HG03520 (cell line): ENCODE measurements around the gene PACS2.
"Not testable (repeated sequence)": the region's sequence is repeated elsewhere in the genome, so short reads cannot be mapped to it uniquely, and the experiment has no call there.

Experiments
- ATAC-seq: cut with Tn5 transposase; IDR thresholded peaks from one replicate; pipeline ENCODE4 v1.9.1; 2021; ENCODE audit warnings: mild to moderate bottlenecking, moderate library complexity; ENCODE audit not compliant: unreplicated experiment

Gene PACS2

GRCh38 chr14:105348169-105348944, 33.8 kb downstream of the PACS2 start:
- ATAC-seq = no peak

- no peak for ATAC-seq
Measured at GRCh38 chr14:105348945-105349699, 34.6 kb downstream of the PACS2 start.

- no peak for ATAC-seq
Measured at GRCh38 chr14:105349992-105350391, 35.4 kb downstream of the PACS2 start.

GRCh38 chr14:105350450-105351244, 36.1 kb downstream of the PACS2 start:
- no peak for ATAC-seq

DNA sequence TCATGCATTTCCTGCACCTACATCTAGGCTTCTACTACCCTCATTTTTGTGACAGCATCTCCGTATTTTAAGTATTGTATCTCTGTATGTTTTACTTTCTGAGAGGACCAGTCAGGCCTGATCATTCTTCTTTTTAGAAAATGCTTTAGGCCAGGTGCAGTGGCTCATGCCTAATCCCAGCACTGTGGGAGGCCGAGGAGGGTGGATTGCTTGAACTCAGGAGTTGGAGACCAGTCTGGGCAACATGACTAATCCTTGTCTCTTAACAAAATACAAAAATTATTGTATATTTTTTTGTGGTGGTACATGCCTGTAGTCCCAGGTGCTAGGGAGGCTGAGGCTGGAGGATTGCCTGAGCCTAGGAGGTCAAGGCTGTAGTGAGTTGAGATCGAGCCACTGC, 36.9 kb downstream of the PACS2 start:
- ATAC-seq = no peak

DNA sequence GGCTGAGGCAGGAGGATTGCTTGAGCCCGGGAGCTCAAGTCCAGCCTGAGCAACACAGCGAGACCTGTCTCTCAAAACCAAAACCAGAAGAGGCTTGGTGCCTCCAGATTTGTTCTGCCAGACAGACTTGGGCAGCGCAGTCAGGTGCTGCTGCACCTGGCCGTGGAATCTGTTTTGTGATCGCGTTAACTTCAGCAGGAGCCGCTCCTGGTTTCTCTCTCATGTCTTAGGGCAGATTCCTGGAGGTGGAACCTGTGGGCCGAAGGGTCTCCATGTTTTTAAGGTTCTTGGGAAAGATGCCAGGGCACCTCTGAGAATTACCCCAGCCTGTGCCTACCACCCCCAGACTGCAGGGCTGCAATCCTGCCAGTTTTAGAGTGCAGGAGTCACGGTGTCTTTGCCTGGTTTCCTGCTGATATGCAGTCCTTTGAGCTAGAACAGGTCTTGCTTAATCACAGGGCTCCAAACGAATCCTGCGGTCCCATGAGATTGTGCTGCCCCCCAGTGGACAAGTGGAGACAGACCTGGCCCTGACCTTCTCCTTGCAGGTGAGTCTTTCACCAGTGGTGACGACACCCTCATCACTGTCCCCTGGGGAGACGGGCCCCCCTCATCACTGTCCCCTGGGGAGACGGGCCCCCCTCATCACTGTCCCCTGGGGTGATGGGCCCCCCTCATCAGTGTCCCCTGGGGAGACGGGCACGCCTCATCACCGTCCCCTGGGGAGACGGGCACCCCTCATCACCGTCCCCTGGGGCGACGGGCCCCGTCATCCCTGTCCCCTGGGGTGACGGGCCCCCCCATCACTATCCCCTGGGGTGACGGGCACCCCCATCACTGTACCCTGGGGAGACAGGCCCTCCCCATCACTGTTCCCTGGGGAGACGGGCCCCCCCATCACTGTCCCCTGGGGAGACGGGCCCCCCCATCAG, 37.6 kb downstream of the PACS2 start:
- no peak for ATAC-seq

DNA sequence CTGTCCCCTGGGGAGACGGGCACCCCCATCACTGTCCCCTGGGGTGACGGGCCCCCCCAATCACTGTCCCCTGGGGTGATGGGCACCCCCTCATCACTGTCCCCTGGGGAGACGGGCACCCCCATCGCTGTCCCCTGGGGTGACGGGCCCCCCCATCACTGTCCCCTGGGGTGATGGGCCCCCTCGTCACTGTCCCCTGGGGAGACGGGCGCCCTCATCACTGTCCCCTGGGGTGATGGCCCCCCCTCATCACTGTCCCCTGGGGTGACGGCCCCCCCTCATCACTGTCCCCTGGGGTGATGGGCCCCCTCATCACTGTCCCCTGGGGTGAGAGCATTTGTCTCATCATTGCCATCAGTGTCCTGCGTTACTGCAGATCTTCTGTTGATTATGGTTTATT, 38.6 kb downstream of the PACS2 start:
- ATAC-seq = no peak

GRCh38 chr14:105354541-105354940, 40.0 kb downstream of the PACS2 start:
- ATAC-seq = no peak

- no peak for ATAC-seq
Measured at GRCh38 chr14:105355049-105355575, 40.6 kb downstream of the PACS2 start.

DNA sequence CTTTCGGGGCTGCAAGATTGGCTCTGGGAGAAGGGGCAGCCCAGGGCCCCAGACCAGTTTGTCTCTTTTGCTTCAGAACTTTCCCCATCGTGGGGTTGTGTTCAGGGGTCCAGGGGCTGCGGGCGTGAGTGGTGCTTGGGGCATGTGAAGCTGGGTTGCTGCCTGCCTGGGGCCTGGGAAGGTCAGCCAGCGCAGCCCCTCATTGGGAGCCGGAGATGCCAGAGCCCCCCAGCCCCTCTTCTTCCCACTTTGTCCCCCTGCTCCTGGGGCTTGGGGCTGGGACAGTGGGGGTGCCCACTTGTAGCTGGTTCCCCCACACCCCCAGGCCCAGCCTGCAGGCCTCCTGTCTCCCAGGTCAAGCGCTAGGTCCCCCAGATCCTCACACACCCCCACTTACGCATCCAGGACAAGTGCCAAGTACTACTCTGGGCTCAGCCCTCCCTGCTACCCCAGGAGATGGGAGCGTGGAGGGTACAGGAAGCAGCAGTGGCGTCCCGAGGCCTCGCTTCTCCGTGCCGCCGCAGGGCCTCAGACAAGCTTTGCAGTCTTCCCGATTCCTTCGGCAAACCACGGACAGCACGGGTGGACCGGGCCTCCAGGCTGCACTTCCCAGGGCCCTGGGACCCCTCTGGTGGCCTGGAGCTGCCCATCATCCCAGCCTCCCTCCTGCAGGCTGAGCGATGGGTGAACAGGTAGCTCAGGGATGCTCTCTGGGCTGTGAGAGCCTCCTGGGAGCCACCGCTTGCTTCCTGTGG, 41.5 kb downstream of the PACS2 start:
- no peak for ATAC-seq

DNA sequence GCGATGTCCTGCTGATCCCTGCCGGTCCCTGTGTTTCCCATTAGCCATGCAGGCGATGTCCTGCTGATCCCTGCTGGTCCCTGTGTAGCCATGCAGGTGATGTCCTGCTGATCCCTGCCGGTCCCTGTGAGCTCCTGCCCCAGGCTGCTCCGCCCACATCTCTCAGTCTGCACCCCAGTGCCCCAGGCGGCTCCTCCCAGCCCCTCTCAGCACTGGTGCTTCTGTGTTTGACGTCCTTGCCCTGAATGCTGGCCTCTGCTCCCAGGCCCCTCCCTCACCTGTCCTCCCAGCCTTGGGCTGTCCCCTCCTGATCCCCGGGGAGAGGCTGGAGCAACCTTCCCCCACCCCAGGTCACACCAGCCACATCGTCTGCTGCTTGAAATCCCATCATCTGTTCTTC, 42.4 kb downstream of the PACS2 start:
- ATAC-seq = no peak

DNA sequence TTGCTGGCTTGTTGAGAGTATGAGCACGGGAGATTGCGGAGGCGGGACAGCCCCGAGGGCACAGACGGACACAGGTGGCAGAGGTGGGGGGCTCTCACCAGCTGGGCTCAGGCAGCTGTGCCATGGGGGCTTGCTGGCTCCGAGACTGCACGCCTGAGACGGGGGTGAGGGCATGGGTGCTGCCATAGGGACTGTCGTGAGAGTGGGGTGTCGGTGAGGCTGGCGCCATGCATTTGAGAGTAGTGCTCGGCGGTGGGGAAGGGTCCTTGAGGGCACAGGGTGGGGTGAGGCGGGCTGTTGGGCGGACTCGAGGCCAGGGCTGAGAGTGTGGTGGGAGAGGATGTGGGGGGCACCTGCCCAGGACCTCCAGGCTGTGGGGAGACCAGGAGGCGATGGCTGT, 43.1 kb downstream of the PACS2 start:
- no peak for ATAC-seq

GRCh38 chr14:105358140-105358846, 43.7 kb downstream of the PACS2 start:
- ATAC-seq = no peak

GRCh38 chr14:105358943-105359342, 44.4 kb downstream of the PACS2 start:
- no peak for ATAC-seq

GRCh38 chr14:105361412-105361811, 46.9 kb downstream of the PACS2 start:
- ATAC-seq = not testable (repeated sequence)

GRCh38 chr14:105363847-105364708, 49.5 kb downstream of the PACS2 start:
- ATAC-seq = no peak

- no peak for ATAC-seq
Measured at GRCh38 chr14:105365101-105365500, 50.6 kb downstream of the PACS2 start.

DNA sequence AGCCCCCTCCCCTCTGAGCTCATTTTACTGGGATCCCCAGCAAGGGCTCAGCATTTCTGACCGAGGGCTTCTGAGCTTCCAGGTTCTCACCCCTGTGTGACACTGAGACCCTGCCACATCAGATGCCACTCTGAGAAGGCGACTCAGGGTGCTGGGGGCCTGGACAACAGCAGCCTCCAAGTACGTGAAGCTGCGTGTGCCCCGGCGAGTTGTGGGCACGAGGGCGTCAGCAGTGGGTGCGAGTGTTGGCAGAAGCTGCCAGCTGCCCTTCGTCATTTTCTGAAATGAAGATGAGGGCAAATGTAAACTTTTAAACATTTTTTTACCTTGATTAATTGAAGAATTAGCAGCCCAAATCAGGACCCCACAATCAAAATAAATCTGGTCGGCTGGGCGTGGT, 51.1 kb downstream of the PACS2 start:
- no peak for ATAC-seq
